IPS DF 4.7 (cell line): ENCODE measurements around the gene DNAJC10.
"Not testable (repeated sequence)": the region's sequence is repeated elsewhere in the genome, so short reads cannot be mapped to it uniquely, and the experiment has no call there.

Source experiments
- DNase-seq: peaks from one replicate; pipeline ENCODE4 v3.0.0-alpha.2; 2013; ENCODE audit warnings: low spot score; ENCODE audit errors: extremely low read depth

The DNAJC10 gene

DNA sequence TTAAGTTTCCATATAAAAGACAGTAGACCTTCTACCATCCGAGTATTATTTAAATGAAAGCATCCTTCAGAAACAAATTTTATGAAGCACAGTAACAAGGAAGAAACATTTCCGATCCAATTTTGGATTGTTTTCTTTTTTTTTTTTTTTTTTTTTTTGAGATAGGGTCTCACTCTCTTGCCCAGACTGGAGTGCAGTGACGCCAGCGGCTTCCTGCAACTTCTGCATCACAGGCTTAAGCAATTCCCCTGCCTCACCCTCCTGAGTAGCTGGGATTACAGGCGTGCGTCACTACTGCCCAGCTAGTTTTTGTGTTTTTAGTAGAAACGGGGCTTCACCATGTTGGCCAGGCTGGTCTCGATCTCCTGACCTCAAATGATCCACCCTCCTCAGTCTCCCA, 3.1 kb downstream of the DNAJC10 start:
- DNase-seq = not testable (repeated sequence)

DNA sequence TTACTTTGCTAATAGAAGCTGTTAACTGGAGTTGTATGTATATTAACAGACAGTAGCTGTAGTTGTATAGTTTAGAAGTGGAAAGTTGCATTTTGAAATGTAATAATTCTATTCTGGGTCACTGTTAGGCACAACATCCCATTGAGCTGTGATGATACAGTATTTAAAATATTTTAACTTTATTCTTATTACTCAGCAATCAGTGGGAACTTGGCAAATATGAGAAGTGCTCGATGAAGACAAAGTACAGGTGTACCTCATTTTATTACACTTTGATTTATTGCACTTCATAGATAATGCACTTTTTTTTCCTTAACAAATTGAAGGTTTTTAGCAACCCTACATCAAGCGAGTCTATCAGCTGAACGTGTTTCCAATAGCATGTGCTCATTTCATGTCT, 8.6 kb downstream of the DNAJC10 start:
- DNase-seq = no peak

DNA sequence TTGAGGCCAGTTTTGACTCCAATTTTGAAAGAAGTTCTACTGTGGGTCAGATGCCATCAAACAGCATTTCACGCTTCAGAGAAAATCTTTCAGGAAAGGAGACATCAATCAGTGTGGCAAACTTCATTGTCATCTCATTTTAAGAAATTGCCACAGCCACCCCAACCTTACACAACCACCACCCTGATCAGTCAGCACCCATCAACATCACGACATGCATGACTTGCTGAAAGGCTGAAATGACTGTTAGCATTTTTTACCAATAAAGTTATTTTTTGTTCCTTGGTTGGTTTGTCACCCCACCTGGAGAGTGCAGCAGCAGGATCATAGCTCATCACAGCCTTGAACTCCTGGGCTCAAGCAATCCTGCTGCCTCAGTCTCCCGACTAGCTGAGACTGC, 10.4 kb downstream of the DNAJC10 start:
- no peak for DNase-seq

DNA sequence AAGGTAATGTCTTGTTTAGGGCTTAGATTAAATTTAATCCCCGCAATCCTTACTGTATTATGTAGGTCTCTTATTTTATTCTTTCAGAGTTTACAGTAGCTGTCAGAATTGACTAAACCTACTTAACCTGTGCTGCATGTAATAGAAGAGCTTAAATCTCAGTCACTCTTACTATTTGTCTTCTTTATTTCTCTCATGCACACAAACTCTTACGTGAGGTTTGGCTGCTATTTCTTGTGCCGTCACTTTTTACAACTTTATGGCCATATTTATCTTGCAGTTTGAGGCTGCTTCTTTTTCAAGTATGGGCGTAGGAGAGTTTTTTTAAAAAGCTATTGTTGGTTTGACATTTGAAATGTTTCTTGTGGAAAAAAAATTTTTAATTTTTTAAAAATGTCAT, 12.0 kb downstream of the DNAJC10 start:
- no peak for DNase-seq

DNA sequence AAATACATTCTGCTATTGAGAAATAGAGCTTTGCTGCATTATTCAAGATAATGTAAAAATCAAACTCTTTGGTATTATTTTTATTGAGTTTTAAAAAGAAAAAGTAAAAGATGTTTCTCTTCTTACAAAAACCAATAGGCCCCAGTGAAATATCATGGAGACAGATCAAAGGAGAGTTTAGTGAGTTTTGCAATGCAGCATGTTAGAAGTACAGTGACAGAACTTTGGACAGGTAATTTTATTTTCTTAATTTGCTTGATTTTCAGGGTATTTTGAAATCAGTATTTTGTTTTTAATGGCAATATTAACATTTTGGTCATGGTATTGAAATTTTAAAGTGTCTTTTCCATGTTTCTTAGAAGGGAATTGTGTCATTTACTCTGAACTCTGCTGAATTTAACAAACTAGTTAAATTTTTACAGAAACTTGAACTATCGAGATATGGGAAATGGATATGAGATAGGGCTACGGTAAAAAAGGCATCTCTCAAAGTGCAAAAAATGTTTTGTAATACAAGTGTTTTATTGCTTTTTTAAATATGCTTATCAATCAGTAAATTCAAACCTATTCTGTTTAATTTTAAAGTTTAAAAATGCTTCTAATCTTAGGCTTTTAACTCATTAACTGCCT, 13.8 kb downstream of the DNAJC10 start:
- no peak for DNase-seq

DNA sequence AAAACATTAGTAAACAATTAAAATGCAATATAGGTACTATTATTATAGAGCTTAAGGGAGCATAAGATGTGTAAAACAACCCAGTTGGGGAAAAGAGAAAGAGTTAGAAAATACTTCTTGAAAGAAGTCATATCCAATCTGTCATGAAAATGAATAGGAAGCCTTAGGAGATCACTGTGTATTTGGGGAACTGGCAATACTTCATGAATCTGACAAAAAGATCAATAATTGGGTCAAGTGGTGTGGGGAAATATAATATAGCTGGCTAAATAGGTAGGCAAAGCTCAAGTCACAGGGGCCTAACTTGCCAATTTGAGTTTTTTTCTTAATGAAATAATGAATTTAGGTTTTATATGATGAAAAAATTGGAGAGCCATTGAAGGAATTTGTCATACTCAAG, 14.4 kb downstream of the DNAJC10 start:
- DNase-seq = no peak

DNA sequence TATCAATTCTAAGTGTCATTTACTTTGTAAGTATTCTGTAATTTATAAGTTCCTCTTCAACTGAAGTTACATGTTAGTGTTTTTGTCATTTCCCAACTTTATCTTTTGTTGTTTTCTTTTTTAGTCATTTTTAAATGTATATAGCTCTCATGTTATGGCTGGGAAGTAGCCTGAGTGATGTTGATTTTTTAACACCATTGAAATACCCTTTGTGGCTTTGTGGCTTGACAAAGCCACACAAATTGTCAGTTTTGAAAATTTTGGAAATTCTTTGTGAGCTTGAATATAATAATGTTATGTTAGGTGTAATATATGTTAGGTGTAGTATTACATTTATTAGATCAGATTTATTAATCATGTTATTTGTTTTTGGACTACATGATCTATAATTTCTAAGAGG, 16.7 kb downstream of the DNAJC10 start:
- DNase-seq = no peak

DNA sequence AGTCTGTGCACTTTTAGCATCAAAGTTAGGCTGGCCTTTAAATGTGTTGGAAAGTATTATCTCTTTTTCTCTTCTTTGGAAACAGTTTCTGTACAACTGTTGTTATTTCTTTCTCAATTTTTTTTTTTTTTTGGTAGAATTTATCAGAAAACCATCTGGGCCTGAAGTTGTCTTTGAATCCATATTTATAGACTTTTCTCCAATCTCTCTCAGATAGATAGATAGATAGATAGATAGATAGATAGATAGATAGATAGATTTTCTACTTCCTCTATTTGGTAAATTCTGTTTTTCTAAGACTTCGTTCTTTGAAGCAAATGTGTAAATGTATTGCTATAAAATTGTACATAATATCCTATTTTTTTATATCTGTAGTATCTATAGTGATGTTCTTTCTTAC, 17.5 kb downstream of the DNAJC10 start:
- no peak for DNase-seq

DNA sequence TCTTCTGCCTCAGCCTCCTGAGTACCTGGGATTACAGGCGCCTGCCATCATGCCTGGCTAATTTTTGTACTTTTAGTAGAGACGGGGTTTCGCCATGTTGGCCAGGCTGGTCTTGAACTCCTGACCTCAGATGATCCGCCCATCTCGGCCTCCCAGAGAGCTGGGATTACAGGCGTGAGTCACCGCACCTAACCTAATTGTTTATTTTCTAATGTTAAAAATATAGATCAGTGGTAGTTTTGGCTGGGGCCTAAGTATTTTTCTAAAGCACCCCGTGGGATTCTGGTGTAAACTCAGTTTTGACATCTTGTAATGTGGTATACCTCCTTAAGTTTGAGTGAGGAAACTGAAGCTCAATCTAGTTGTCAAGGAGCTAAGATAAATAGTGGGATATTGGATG, 20.8 kb downstream of the DNAJC10 start:
- DNase-seq = not testable (repeated sequence)

DNA sequence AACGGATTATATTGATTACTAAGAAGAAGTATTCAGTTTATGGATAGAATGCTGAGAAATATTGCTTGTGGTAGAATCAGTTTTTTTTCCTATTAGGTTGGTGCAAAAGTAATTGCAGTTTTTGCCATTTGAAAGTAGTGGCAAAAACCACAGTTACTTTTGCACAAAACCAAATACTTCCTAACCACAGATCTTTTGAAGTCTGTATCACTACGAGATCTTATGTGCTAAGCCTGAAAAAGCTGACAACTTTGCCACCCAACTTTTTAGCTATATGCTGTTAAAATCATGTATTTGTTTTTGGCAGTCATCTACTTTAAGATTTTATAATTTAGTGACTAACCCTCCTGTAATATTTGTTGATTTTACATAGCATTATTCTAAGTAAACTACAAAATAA, 24.6 kb downstream of the DNAJC10 start:
- DNase-seq = no peak

DNA sequence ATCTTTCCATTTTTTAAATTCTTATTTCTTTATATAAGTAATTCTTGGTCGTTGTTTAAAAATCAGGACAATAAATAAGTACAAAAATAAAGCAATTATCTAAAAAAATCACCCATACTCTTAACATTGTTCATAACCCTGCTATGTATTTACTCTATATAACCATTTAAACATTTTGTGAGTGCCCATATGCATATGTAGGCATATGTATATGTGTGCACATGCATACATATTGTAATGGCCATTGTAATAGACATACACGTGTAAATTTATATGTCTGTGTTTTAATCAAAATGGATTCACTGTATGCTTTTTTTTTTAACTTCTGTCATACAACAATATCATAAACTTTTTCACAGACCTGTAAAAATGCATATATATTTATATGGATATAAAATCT, 25.6 kb downstream of the DNAJC10 start:
- no peak for DNase-seq

DNA sequence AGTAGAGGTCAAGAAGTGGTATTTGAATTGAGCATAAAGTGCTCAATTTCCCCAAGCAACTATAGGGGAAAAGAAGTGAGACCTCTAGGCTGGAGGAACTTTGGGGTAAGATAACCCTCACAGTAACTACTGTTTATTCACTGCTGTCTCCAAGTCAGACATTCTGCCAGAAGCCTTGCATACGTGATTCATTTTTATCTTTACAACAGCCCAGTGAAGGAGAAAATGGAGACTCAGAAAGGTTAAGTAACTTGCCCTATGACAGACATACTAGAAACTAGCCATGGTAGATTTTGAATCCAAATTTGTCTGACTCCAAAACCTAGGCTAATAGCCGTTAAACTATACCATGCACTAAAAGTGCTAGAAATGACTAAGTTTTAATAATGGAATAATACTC, 28.4 kb downstream of the DNAJC10 start:
- DNase-seq = no peak

DNA sequence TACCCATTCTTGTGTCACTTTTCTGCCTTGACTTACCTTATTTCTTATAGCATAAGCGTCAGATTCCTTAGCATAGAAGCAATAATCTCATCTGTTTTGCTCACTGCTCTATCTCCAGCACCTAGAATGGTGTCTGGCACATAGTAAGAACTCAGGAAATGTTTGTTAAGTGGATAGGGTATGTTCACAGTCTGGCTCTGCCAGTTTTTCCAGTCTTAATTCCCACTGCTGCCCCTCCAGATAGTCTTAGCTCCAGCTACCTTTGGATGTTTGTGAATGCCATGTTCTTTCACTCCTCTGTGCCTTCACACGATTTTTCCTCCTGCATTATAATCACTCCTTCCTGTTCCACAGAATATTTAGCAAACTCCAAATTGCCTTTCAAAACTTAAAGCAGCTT, 29.0 kb downstream of the DNAJC10 start:
- no peak for DNase-seq

DNA sequence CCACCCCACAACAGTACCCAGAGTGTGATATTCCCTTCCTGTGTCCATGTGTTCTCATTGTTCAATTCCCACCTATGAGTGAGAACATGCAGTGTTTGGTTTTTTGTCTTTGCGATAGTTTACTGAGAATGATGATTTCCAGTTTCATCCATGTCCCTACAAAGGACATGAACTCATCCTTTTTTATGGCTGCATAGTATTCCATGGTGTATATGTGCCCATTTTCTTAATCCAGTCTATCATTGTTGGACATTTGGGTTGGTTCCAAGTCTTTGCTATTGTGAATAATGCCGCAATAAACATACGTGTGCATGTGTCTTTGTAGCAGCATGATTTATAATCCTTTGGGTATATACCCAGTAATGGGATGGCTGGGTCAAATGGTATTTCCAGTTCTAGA, 29.8 kb downstream of the DNAJC10 start:
- not testable (repeated sequence) for DNase-seq

DNA sequence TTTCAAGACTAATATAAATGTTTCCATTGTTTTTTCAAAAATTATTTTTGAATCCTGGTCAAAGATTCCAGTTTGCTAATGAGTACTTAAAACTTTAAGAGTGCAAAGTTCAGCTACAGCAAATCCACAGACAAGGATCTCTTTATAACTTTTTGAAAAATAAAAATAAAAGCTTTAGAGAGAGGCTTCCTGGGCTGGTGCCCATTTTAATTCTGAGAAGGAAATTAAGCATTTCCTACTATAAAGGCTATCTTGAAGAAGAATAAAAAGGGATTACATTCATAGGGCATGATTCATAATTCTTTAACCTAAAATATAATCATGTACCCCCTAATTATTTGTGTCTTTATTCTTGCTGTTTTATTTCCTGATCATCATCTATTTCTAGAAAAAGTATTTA, 38.2 kb downstream of the DNAJC10 start:
- no peak for DNase-seq

DNA sequence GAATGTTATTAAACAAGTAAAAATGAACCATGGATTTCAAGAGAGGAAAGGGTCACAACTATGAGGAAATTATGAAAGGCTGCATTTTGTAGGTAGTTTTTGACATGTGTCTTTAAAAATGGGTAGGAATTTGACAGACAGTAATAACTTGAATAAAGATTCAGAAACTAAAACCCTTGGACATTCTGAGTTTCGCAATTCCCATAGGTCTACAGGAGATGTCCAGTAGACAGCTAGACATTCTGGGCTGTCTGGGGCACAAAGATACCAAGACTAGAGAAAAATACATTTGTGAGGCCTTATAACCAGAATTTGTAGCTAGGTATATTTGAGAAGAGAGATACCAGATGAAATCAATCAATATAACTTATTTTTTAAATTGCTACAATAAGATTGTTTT, 42.3 kb downstream of the DNAJC10 start:
- no peak for DNase-seq

DNA sequence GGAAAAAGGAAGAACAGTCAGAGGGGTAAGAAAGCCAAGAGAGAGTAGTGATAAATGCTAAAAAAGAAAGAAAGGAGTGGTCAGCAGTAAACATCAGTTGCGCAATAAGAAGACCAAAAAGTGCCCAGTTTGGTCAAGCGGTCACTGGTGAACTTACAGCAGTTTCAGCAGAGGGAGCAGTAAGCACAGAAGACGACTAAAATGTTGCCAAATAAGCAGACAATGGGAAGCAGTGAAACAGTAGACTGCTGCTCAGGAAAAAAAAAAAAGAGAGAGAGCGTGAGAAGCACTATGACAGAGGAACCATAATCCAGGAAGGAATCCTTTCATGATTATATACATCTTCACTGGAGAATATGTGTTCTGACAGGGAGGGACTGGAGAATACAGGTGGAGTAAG, 45.8 kb downstream of the DNAJC10 start:
- DNase-seq = no peak

DNA sequence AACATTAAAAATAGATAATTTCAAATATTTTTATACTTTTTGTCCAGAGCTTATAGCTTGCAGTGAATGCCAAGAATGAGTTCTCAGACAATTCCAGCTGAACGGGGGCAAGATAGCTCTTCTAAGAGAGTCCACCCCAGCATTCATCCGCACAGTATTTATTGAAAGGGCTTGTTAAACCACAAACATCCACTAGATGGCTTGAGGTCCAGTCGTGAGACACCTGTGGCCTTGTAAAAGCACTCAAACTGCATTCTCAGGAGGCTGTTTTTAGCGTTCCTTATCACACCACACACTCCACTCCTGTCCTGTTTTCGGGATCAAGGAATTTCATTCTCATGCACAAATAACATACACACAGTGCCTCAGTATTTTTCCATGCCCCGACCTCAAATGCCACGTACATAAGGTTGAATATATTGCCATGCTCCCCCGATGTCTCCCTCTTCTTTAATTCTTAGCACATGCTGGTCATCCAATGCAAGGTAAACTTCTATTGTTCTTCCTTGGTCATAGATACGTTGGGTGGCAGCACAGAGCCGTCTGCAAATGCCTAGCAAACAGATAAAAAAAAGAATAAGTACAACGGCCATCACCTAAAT, 47.4 kb downstream of the DNAJC10 start:
- DNase-seq = peak; percentile 25

DNA sequence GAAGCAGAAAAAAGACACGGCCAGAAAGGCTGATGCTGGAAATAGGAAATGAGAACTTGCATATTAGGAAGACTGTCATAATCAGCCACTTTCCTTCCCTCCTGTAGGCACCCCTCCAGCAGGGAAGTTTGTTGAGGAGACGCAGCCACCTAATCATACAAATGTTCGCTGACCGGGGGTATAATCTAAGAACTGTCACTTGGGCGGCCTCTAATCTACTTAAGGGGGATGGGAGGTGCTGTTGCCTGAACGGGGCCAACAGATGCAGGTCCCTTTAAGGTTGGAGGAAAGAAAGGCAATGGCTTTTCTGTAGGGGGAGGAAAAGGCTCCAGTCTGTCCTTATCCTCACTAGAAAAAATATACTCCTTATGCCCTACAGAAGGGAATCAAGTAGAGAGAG, 50.6 kb downstream of the DNAJC10 start:
- no peak for DNase-seq

DNA sequence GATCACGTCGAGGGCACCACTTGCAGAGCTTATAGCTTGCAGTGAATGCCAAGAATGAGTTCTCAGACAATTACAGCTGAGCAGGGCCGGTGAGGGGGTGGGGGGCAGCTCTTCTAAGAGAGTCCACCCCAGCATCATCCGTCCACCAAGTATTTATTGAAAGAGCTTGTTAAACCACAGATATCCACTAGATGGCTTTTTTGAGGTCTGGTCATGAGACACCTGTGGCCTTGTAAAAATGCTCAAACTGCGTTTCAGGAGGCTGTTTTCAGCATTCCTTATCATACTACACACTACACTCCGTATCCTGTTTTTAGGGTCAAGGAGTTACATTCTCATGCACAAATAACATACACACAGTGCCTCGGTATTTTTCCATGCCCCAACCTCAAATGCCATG, 51.5 kb downstream of the DNAJC10 start:
- no peak for DNase-seq

DNA sequence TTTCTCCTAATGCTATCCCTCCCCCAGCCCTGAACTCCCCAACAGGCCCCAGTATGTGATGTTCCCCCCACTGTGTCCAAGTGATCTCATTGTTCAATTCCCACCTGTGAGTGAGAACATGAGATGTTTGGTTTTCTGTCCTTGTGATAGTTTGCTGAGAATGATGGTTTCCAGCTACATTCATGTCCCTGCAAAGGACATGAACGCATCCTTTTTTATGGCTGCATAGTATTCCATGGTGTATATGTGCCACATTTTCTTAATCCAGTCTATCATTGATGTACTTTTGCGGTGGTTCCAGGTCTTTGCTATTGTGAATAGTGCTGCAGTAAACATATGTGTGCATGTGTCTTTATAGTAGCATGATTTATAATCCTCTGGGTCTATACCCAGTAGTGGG, 52.9 kb downstream of the DNAJC10 start:
- not testable (repeated sequence) for DNase-seq

DNA sequence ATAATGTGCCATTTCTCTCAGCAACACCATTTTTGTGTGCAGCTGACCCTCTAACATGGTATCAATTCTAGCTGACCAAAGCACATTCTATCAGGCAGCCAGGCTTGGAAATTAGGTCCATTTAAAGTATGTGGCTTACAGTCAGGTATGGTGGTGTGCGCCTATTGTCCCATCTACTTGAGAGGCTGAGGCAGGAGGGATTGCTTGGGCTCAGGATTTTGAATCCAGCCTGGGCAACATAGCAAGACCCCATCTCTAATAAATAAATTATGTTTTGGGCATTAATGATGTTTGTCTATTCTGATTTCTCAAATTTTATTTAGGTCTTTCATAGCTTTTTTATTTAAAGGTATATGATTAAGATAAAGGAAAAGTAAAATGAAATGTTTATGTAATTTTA, 63.3 kb downstream of the DNAJC10 start:
- DNase-seq = no peak

DNA sequence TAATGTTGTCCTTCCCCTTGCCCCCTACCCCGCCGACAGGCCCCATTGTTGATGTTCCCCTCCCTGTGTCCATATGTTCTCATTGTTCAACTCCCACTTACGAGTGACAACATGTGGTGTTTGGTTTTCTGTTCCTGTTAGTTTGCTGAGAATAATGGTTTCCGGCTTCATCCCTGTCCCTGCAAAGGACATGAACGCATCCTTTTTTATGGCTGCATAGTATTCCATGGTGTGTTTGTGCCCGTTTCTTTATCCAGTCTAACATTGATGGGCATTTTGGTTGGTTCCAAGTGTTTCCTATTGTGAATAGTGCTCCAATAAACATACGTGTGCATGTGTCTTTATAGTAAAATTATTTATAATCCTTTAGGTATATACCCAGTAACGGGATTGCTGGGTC, 65.0 kb downstream of the DNAJC10 start:
- not testable (repeated sequence) for DNase-seq

DNA sequence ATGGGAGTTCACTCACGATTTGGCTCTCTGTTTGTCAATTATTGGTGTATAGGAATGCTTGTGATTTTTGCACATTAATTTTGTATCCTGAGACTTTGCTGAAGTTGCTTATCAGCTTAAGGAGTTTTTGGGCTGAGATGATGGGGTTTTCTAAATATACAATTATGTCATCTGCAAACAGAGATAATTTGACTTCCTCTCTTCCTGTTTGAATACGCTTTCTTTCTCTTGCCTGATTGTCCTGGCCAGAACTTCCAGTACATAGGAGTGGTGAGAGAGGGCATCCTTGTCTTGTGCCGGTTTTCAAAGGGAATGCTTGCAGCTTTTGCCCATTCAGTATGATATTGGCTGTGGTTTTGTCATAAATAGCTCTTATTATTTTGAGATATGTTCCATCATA, 66.6 kb downstream of the DNAJC10 start:
- DNase-seq = not testable (repeated sequence)
